Mucosa of descending colon (tissue), 3 donors: ENCODE results near the gene SH2D2A. TPM values are rescaled to one million over a fixed set of nuclear protein-coding genes. Genes with fewer than 3 reads are reported as not detected.

ENCODE experiments used
- ATAC-seq: fragments of 200-7000 bp; cut with Tn5 transposase; one replicate; pipeline ENCODE4 v1.9.1; 2020; ENCODE audit warnings: mild to moderate bottlenecking, moderate library complexity
- DNase-seq, 3 donors: peaks; one replicate each; pipeline ENCODE4 v3.0.0-alpha.2; 2020
- H3K36me3 ChIP-seq: fragments of 200-600 bp; one replicate; pipeline ENCODE4 v1.8.0; 2021; ENCODE audit warnings: low read depth, mild to moderate bottlenecking
- H3K4me1 ChIP-seq: fragments of 200-600 bp; one replicate; pipeline ENCODE4 v1.8.0; 2021; ENCODE audit warnings: low read depth, mild to moderate bottlenecking
- H3K4me3 ChIP-seq: fragments of 200-600 bp; one replicate; pipeline ENCODE4 v1.8.0; 2021; ENCODE audit warnings: mild to moderate bottlenecking
- H3K9me3 ChIP-seq: fragments of 200-600 bp; one replicate; pipeline ENCODE4 v1.8.0; 2021; ENCODE audit warnings: mild to moderate bottlenecking
- intact Hi-C, 2 donors: fragments of 100-400 bp; cut with DNase I in 1 of 2; cut with micrococcal nuclease in 1 of 2; formaldehyde crosslinking; loops; one replicate each; pipeline versions ENCODE4 v1.11.0 to v1.11.1; 2022; cut with DNase I, micrococcal nuclease
- total RNA-seq, 3 donors: library from RNA; stranded (reverse); fragmentation: NEBNext Ultra II Directional in 2 of 3; extraction: Animal tissue kit (Norgen Biotek cat#: 25700) in 2 of 3; gene quantifications; one replicate each; pipeline versions ENCODE4 v1.2.1 to v1.2.4, GENCODE V29; 2021 to 2023
- TF ChIP-seq, protein P1 (sequence below): fragments of 200-600 bp; IDR thresholded peaks from one replicate; pipeline ENCODE4 v1.8.0; 2022; ENCODE audit warnings: antibody characterized with exemption, mild to moderate bottlenecking
- donor health status: DM: no; HTN: no; CAD: no; lungs with moderate emphysema.
- donor health status: DM: no; HTN: no; CAD: no.
- donor health status: DM: no; HTN: yes; CAD: no.

The SH2D2A gene
- total RNA-seq, 3 donors from 2014 or later: 2.9 to 3.3 (median 3.1) TPM

DNA sequence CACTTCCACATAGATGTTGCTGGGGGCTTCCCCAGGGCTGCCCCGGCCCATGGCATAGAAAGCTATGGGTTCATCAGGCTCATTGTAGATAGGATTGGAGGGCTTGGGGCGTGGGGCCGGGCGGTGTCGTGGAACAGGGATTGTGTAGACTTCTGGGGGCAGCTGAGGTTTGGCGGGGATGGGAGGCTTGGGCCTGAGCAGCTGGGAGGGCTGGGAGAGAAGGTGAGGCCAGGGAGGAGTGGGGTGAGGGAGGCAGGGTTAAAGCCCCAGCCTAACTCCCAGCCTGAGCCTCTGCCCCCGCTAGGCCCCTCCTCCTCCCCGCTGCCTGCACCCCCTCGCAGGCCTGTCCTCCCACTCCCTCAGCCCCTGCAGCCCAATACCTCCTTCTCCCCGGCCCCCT is 7.4 kb downstream of the SH2D2A start:
- intact Hi-C loops: no loop called here
- no peak for DNase-seq
- no peak for ATAC-seq
- Histone ChIP-seq H3K4me1 (peaks cover 8% of the 10 kb centered on the region), H3K9me3 (no peaks in the 10 kb centered on the region), H3K36me3 (no peaks in the 10 kb centered on the region), H3K4me3 (no peak overlapping the region)
- TF ChIP-seq, protein P1, sequence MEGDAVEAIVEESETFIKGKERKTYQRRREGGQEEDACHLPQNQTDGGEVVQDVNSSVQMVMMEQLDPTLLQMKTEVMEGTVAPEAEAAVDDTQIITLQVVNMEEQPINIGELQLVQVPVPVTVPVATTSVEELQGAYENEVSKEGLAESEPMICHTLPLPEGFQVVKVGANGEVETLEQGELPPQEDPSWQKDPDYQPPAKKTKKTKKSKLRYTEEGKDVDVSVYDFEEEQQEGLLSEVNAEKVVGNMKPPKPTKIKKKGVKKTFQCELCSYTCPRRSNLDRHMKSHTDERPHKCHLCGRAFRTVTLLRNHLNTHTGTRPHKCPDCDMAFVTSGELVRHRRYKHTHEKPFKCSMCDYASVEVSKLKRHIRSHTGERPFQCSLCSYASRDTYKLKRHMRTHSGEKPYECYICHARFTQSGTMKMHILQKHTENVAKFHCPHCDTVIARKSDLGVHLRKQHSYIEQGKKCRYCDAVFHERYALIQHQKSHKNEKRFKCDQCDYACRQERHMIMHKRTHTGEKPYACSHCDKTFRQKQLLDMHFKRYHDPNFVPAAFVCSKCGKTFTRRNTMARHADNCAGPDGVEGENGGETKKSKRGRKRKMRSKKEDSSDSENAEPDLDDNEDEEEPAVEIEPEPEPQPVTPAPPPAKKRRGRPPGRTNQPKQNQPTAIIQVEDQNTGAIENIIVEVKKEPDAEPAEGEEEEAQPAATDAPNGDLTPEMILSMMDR: no peak

DNA sequence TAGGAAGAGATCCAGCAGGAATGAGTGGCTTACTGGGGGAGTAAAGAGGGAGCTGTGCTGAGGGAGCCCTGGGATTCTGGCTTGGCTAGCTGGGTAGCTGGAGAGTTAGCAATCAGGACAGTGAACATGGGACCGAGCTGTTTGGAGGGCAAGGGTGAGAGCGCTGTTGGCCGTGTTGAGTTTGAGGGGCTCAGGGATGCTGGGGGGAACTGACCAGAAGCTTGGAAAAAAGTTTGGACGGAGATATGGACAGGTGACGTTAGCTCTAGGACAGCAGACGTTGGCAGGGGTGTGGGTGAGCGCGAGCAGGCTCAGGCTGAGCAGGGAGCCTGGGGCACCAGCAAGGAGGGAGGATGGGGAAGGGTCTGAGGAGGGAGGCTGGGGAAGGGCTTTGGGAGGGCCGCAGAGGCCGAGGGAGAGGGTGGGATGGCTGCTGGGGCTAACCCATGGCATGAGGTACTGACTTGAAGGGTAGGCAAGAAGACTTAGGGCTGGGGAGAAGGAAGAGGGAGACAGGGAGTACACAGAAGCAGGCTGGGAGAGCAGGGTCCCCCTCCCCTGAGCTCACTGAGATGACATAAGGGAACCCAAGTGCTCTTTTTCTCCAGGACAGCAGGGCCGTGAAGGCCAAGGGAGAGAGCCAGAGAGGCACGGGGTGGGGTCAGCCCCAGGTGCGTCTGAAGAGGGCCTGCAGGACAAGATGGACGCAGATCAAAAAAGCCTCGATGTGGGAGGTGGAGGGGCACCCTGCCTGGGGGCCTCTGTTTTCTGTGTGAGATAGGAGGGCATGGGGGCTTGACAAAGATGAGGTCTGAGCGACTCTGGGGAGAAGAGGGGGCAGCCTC is 8.2 kb downstream of the SH2D2A start:
- H3K36me3 ChIP-seq: no peaks in the 10 kb centered on the region
- H3K4me1 ChIP-seq: peaks cover 5% of the 10 kb centered on the region
- no peak overlapping the region for H3K4me3 ChIP-seq
- ATAC-seq (no peak), DNase-seq (no peak)
- TF ChIP-seq, protein P1: no peak
- H3K9me3 ChIP-seq: no peaks in the 10 kb centered on the region
- intact Hi-C loops: no loop called here

DNA sequence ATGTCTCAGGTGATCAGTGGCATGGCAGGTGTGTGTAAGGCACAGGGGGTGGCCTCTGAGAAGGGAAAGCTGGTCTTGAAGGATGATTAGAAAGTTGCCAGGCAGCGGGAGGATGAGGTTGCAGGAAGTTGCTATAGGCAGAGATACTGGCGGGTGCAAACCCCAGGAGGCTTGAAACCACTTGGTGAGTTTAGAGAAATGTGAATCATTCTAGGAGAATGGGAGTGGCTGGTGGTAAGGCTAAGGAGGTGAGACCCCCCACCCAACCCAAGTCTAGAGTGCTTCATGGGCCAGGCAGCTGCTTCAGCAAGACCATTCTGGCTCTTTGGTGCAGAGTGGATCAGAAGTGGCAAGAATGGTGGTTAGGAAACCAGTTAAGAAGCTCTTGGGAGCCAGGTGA is 9.0 kb downstream of the SH2D2A start:
- TF ChIP-seq, protein P1: no peak
- no peaks in the 10 kb centered on the region for H3K9me3 ChIP-seq
- H3K4me3 ChIP-seq: no peak overlapping the region
- no peaks in the 10 kb centered on the region for H3K4me1 ChIP-seq
- intact Hi-C loops: no loop called here
- H3K36me3 ChIP-seq: no peaks in the 10 kb centered on the region
- ATAC-seq: no peak
- DNase-seq: no peak

DNA sequence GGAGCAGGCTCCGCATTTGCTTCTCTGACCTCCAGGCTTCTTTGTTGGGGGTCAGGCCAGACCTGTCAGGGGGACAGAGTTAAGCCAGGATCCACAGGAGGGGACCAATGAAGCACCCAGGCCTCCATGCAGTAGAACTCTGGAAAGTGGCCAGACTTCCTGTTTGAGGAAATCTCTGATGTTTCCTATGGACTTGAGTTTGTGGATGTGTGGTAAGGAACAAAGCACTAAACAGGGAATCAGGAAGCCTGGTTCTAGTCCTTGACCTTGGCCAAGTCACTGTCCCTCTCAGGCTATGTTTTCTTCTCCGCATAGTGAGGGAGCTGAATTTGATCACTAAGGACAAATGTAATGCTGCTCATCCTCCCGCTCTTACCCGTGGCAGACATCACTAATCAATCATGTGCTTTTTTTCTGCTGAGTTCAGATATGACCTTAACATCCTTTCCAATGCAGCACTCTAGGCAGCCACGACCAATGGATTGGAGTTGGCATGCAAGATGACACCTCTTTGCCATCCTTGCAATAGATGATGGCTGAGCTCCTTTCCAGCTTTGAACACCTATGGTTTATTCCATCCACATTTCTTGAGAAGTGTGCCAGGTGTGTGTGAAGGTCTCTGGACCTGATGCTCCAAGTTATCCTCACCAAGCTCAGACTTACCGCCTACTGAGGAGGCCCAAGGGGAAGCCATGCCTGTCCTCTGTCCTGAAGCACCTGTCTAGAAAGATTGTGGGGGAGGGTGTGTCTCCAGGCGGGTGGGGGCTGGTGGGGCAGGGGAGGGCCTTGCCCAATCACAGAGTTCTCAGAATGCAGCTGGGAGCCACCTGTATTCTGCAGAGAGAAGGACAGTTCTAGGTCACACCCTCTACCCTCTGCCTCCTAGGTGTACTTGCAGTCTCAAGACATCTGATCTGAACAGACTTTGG is 9.9 kb downstream of the SH2D2A start:
- TF ChIP-seq, protein P1: no peak
- DNase-seq: no peak
- intact Hi-C loops: no loop called here
- Histone ChIP-seq H3K4me1 (no peaks in the 10 kb centered on the region), H3K36me3 (no peaks in the 10 kb centered on the region), H3K4me3 (no peak overlapping the region), H3K9me3 (no peaks in the 10 kb centered on the region)
- ATAC-seq: no peak

DNA sequence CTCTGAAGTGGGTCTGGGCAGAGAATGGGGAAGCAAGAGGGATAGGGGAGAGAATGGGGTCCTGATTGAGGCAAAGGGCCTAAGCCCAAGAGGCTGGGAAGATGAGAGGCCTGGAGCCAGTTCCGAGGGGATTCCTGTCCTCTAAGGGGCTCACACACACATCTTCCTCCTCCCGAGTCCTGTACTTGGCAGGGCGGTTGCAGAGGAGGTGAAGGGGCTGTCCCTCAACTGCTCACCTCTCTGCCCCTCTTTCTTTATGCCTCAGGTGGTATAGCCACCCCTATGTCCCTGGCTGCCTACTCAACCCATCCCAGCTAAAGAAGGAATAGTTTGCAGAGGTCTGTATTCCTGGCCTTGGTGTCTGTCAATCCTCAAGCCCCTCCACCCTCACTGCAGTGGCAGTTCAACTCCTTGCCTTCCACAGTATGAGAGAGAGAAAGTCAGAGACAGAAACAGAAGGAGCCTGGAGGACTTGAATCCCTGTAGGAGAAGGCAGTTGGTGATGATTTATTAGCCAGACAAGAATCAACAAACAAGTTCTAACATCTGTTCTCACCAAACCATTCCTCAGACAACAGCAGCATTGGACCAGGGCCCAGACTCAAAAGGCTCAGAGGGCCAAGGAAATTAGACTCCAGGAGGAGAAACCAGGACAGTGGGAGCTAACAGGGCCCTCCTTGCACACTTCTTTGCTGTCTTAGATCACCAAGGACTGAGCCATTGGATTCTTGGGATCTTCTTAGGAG is 10.7 kb downstream of the SH2D2A start:
- intact Hi-C loops: no loop called here
- Histone ChIP-seq H3K36me3 (no peaks in the 10 kb centered on the region), H3K9me3 (no peaks in the 10 kb centered on the region), H3K4me1 (no peaks in the 10 kb centered on the region), H3K4me3 (no peak overlapping the region)
- ATAC-seq: no peak
- DNase-seq: peak in 1 of 3 donors; percentile 37
- TF ChIP-seq, protein P1: no peak
